Activated naive CD4-positive, alpha-beta T cell (primary cell): ENCODE data around the gene TBC1D25.
"Not testable (repeated sequence)": the region's sequence is repeated elsewhere in the genome, so short reads cannot be mapped to it uniquely, and the experiment has no call there.

ENCODE experiments used
- DNase-seq, 4 experiments: peaks; one replicate each; lab custom pipeline; 2025; lab: John Stamatoyannopoulos, UW

TBC1D25 gene

DNA sequence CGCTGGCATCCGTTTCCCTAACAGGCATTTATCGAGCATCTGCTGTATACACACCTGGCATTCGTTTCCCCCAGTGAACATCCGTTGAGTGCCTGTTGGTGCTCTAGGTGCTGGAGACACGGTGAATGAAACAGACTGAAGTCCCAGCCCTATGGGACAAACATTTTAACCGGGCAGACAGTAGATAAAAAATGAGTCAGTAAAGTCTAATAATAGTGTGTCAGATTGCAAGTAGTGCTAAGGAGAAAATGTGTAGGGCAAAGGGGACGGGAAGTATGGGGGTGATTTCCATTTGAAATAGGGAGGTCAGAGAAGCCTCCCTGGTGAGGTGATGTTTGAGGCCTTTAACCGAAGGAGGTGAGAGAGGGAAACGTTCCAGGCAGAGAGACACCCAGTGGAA lies 23.2 kb upstream of the TBC1D25 start:
- no peak for DNase-seq

GRCh38 chrX:48516987-48517386 lies 22.5 kb upstream of the TBC1D25 start:
- no peak for DNase-seq

GRCh38 chrX:48519481-48519880 lies 20.0 kb upstream of the TBC1D25 start:
- DNase-seq, result not testable (repeated sequence)

- DNase-seq, result no peak
These were observed 19.1 kb upstream of the TBC1D25 start for GRCh38 chrX:48520455-48520854.

DNA sequence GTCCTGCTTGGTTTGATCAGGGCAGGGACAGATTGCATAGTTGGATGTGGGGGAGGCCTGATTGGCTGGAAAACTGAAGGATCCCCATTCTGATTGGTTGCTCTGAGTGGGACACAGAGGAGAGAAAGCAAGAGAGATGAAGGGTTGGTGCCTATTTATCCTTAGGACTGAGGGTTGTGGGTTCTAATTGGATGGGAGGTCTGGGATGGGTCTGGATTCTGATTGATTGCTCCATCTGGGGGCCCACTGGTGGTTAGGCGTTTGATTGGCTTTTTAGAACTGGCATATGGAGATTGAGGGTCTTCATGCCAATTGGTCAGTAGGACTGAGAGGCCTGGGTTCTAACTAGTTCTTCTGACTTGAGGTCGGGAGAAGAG lies 18.6 kb upstream of the TBC1D25 start:
- DNase-seq, result no peak

DNA sequence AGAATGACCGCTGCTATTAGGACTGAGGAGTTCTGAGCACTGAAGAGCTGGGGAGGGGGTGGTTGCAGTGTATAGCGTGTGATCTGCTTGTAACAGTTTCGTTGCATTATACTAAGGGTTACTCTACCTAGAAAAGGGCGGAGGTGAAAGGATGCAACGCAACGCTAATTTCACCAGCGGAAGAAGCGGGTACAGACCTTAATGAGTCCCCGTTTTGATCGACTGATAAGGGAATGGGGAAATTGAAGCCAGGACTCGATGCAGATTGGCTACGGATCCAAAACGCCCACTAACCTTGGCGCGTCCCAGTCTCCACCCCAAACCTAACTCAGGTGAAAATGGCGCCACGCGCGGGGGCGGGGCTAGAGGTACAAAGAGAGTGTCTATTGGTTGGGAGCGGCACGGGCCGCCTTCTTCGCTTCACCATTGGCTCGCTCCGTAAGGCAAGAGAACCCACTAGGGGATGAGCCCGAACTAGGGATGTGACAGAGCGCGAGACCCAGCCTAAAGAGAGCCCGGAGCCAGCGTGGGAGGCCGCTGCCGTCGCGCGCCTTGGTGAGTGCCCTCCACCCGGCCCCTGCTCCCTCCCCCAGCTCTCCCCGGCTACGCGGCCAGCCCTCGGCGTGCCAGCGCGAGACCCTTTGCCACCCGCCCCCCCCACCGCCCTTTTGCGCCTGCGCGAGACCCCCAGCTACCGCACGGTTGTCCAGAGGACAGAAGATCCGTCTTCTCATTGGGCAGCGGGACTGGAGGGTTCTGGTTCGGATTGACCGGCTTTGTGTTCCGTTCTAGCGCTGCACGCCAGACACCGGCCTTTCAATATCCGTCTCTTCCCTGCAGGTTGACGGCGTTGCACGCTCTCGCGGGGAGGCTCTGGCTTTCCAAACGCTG lies 17.9 kb upstream of the TBC1D25 start, which contains the start of gene EBP:
Gene EBP, plus strand, starts transcription at position 456 of the 891 bp plus-strand sequence. CDS start 1,964 bp downstream, outside the sequence.
- DNase-seq, result peak; percentile 76 to 86 (median 82)

- no peak for DNase-seq
These were observed 17.2 kb upstream of the TBC1D25 start for GRCh38 chrX:48522291-48522690.

DNA sequence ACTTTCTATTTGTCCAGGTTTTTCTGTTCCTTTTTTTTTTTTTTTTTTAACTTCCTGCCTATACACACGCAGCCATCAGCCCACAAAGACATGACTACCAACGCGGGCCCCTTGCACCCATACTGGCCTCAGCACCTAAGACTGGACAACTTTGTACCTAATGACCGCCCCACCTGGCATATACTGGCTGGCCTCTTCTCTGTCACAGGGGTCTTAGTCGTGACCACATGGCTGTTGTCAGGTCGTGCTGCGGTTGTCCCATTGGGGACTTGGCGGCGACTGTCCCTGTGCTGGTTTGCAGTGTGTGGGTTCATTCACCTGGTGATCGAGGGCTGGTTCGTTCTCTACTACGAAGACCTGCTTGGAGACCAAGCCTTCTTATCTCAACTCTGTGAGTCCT lies 15.8 kb upstream of the TBC1D25 start:
- no peak for DNase-seq

DNA sequence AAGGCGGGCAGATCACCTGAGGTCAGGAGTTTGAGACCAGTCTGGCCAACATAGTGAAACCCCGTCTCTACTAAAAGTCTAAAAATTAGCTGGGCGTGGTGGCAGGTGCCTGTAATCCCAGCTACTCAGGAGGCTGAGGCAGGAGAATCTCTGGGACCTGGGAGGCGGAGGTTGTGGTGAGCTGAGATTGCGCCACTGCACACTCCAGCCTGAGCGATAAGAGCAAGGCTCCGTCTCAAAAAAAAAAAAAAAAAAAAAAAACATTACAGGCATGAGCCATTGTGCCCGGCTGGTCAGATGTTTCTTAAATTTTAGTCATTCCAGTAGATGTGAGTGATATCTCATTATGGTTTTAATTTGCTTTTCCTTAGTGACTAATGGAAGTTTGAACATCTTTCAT lies 13.7 kb upstream of the TBC1D25 start:
- DNase-seq, result not testable (repeated sequence)

DNA sequence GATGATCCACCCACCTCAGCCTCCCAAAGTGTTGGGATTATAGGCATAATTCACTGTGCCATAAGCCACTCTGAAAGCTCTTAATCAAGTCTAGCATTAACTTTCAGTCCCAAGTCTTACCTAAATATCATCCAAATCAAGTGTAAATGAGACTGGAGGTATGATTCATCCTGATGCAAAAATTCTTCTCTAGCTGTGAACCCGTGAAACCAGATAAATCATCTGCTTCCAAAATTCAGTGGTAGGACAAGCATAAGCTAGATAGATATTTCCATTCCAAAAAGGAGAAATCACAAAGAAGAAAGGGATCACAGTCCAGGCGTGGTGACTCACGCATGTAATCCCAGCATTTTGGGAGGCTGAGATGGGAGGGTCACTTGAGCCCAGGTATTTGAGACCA lies 8.8 kb upstream of the TBC1D25 start:
- no peak for DNase-seq

DNA sequence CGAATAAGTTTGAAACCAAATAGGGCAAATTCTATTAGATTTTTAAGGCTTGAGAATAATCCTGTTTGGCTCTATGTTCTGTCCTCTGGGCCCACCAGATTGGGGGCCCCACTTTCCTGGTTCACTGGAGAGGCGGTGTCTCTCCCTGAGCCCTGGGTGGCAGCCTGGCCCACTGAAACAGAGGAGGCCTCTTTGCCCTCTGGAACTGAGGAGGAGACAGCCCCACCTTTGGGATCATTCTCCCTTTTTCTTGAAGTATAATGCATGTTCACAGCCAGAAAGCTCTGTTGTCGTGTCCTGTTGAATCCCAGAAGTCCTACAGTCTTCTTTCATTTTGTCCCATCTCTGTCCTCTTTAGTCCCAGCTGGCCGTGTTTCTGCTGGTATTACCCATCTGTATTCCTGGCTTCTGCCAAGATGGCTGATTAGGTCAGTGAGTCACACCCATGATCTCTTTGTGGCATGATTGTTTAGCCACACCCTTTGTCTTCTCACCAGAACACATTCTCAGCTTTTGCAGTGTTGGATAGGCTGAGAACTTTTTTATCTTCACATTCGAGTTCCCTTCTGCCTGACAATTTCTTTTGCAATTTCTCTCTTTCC lies 8.1 kb upstream of the TBC1D25 start:
- no peak for DNase-seq

DNA sequence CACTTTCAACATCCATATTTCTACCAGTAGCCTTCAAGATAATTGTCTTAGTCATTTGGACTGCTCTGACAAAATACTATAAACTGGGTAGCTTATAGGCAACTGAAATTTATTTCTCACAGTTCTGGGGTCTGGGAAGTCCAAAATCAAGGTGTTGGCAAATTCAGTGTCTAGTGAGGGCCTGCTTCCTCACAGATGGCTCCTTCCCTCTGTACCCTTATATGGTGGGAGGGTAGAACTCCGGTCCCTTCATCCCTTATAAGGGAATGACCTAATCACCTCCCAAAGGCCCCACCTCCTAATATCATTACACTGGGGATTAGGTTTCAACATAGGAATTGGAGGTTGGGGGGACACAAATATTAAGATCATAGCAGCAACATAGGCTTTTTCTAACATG lies 7.4 kb upstream of the TBC1D25 start:
- DNase-seq, result no peak

GRCh38 chrX:48533165-48533564 lies 6.3 kb upstream of the TBC1D25 start:
- DNase-seq, result no peak

GRCh38 chrX:48538641-48539344 lies 721 bp upstream of the TBC1D25 start:
- no peak for DNase-seq

- DNase-seq, result peak in 3 of 4 experiments; percentile 22 to 38 (median 25)
These were observed 488 bp downstream of the TBC1D25 start for GRCh38 chrX:48540028-48540375.

GRCh38 chrX:48540480-48540879 lies 966 bp downstream of the TBC1D25 start:
- no peak for DNase-seq

DNA sequence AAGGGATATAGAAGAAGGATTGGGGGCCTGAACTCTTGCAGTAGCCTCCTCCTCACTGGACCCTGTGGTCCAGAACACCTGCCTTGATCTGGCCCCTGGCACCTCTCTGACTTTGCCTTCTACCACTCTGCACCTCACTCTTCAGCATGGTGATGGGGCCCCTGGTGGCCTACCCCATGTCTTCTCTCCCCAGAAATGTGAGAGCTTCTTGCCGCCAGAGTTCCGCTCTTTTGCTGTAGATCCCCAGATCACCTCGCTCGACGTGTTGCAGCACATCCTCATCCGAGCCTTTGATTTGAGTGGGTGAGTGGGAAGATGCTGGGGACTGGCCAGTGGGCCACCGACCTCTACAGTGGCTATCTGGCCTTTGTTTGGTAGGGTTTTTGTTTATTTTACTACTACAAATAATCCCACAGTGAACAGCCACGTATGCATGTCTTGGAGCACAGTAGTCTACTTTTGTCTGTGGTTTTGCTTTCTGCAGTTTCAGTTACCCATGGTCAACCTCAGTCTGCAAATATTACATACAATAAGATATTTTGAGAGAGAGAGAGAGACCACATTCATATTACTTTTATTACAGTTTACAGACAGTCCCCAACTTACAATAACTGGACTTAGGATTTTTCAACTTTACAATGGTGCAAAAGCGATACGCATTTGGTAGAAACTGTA lies 1.8 kb downstream of the TBC1D25 start:
- no peak for DNase-seq

DNA sequence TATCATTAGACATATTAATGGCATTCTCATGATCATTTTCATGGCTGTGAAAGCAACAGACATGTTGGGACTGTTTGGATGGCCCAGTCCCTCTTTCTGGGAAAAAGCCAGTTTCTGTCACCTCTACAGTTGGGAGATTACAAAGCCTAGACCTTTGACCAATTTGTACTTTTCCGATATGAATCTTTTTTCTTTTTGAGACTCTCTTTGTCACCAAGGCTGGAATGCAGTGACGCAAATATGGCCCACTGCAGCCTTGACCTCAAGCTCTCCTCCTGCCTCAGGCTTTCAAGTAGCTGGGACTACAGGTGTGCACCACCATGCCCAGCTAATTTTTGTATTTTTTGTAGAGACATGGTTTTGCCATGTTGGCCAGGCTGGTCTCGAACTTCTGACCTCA lies 9.4 kb downstream of the TBC1D25 start:
- no peak for DNase-seq

- not testable (repeated sequence) for DNase-seq
These were observed 16.3 kb downstream of the TBC1D25 start for GRCh38 chrX:48555731-48556325.

DNA sequence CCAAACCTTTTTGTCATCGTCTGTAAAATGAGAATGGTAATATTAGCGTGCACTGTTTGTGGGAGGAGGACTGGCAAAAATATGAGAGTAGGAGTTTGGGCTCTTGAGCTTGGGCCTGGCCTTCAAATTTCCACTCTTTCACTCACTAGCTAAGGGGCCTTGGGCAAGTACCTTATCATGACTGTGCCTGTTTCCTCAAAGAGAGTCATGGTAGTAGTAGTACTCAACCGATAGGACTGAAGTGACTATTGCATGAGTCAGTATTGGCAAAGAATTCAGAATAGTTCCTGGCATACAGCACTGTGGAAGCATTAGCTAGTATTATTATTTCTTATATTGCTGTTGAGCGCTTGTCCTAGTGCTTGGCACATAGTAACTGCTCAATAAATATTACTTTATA lies 18.8 kb downstream of the TBC1D25 start:
- no peak for DNase-seq

DNA sequence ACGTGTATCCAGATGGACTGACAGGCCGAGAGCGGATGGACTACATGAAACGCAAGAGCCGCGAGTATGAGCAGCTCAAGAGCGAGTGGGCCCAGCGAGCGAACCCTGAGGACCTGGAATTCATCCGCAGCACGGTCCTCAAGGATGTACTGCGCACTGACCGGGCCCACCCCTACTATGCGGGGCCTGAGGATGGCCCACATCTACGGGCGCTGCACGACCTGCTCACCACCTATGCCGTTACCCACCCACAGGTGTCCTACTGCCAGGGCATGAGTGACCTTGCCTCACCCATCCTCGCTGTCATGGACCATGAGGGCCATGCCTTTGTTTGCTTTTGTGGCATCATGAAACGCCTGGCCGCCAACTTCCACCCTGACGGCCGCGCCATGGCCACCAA lies 20.1 kb downstream of the TBC1D25 start:
- no peak for DNase-seq

GRCh38 chrX:48560056-48560455 lies 20.5 kb downstream of the TBC1D25 start:
- no peak for DNase-seq
